Chondrocyte (in vitro differentiated cells): ENCODE measurements around the gene MGST2. TPM values are rescaled to one million over a fixed set of nuclear protein-coding genes. Genes with fewer than 3 reads are reported as not detected.

Experiments
- DNase-seq: peaks from one replicate; pipeline ENCODE4 v3.0.0; 2021; ENCODE audit warnings: mixed read lengths, low spot score
- H3K27ac Mint-ChIP-seq: one replicate; pipeline ENCODE4 v1.8.0; 2021; ENCODE audit warnings: mild to moderate bottlenecking, moderate library complexity, mixed read lengths; ENCODE audit not compliant: unreplicated experiment
- H3K27me3 Mint-ChIP-seq: 2 replicates; pipeline ENCODE4 v1.8.0; 2021; ENCODE audit warnings: low read depth, mixed read lengths
- H3K36me3 Mint-ChIP-seq: 2 replicates; pipeline ENCODE4 v1.8.0; 2021; ENCODE audit warnings: low read depth, mixed read lengths
- H3K4me1 Mint-ChIP-seq: 2 replicates; pipeline ENCODE4 v1.8.0; 2021; ENCODE audit warnings: low read depth, mild to moderate bottlenecking, mixed read lengths
- H3K4me3 Mint-ChIP-seq: one replicate; pipeline ENCODE4 v1.8.0; 2021; ENCODE audit warnings: mild to moderate bottlenecking, moderate library complexity, mixed read lengths; ENCODE audit not compliant: unreplicated experiment
- H3K9me3 Mint-ChIP-seq: 2 replicates; pipeline ENCODE4 v1.8.0; 2021; ENCODE audit warnings: low read depth, mixed read lengths
- total RNA-seq: library from RNA; stranded (reverse); gene quantifications from 3 replicates; pipeline ENCODE4 v1.2.1, GENCODE V29; 2021
- TF ChIP-seq, protein P1 (sequence below): fragments of 200-600 bp; sonication (generic); IDR thresholded peaks from 2 replicates; pipeline ENCODE4 v1.5.0; 2021; ENCODE audit warnings: antibody characterized with exemption, mild to moderate bottlenecking, moderate library complexity

Gene MGST2
- total RNA-seq, 1 donor from 2014 or later, result 23.7 TPM

DNA sequence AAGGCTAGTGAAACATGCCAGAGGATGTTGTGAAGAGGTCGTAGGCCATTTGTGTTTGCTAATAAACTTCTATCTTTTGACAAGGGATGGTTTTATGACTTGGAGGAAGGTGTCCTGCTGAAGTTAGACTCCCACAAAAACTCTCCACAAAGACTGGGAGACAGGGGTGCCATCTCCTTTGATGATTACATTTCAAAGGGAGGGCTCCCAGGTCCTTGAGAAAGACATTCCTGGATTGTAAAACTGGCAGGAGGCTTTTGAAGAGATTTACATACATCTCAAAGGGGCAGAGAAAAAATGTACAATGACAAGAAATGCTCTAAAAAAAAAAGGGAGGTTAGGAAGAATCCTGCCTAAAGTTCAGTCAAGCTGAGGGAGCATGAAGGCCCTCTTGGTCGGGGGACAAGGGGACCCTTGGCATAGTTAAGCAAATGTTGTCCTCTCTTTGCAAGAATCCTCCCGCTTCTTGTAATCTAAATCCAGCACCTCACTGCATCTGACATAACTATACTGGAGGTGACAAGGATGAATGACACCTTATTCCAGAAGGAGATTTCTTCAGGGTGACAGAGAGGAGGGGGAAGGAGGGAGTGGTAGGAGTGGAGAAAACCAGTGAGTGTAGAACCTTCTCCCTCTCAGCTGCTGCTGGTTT lies 41.1 kb upstream of the MGST2 start:
- H3K27me3 Mint-ChIP-seq, result peaks cover 4% of the 10 kb centered on the region
- no peaks in the 10 kb centered on the region for H3K4me1 Mint-ChIP-seq
- no peaks in the 10 kb centered on the region for H3K36me3 Mint-ChIP-seq
- H3K4me3 Mint-ChIP-seq, result no peak overlapping the region
- DNase-seq, result no peak
- TF ChIP-seq, protein P1, sequence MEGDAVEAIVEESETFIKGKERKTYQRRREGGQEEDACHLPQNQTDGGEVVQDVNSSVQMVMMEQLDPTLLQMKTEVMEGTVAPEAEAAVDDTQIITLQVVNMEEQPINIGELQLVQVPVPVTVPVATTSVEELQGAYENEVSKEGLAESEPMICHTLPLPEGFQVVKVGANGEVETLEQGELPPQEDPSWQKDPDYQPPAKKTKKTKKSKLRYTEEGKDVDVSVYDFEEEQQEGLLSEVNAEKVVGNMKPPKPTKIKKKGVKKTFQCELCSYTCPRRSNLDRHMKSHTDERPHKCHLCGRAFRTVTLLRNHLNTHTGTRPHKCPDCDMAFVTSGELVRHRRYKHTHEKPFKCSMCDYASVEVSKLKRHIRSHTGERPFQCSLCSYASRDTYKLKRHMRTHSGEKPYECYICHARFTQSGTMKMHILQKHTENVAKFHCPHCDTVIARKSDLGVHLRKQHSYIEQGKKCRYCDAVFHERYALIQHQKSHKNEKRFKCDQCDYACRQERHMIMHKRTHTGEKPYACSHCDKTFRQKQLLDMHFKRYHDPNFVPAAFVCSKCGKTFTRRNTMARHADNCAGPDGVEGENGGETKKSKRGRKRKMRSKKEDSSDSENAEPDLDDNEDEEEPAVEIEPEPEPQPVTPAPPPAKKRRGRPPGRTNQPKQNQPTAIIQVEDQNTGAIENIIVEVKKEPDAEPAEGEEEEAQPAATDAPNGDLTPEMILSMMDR, result no peak
- H3K27ac Mint-ChIP-seq, result no peak overlapping the region
- peaks cover 2% of the 10 kb centered on the region for H3K9me3 Mint-ChIP-seq

- Mint-ChIP-seq H3K4me1 (no peaks in the 10 kb centered on the region), H3K27me3 (peaks cover 4% of the 10 kb centered on the region), H3K9me3 (peaks cover 2% of the 10 kb centered on the region), H3K27ac (no peak overlapping the region), H3K36me3 (no peaks in the 10 kb centered on the region), H3K4me3 (no peak overlapping the region)
- TF ChIP-seq, protein P1, result no peak
- no peak for DNase-seq
These were observed 40.5 kb upstream of the MGST2 start for GRCh38 chr4:139625093-139625455.

DNA sequence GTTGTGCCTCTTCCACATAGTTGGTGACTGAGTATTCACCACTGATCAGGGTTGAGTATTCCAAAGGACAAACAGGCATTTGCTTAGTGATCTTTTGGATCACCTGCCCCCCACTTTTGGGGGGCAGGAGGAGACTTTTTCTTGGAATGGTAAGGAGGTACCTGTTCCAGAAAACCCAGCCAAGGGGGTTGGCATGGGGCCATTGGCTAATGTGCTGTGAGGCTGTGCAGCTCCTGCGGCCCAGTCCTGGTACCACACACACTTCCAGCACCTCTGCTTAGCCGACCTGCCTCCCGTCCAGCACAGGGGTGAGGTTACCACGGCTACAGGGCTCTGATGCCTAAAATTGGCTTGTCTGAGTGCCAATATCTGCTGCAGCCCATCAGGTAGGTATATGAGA lies 40.1 kb upstream of the MGST2 start:
- no peaks in the 10 kb centered on the region for H3K4me1 Mint-ChIP-seq
- H3K4me3 Mint-ChIP-seq, result no peak overlapping the region
- peaks cover 4% of the 10 kb centered on the region for H3K27me3 Mint-ChIP-seq
- DNase-seq, result no peak
- peaks cover 2% of the 10 kb centered on the region for H3K9me3 Mint-ChIP-seq
- no peak overlapping the region for H3K27ac Mint-ChIP-seq
- TF ChIP-seq, protein P1, result no peak
- no peaks in the 10 kb centered on the region for H3K36me3 Mint-ChIP-seq

DNA sequence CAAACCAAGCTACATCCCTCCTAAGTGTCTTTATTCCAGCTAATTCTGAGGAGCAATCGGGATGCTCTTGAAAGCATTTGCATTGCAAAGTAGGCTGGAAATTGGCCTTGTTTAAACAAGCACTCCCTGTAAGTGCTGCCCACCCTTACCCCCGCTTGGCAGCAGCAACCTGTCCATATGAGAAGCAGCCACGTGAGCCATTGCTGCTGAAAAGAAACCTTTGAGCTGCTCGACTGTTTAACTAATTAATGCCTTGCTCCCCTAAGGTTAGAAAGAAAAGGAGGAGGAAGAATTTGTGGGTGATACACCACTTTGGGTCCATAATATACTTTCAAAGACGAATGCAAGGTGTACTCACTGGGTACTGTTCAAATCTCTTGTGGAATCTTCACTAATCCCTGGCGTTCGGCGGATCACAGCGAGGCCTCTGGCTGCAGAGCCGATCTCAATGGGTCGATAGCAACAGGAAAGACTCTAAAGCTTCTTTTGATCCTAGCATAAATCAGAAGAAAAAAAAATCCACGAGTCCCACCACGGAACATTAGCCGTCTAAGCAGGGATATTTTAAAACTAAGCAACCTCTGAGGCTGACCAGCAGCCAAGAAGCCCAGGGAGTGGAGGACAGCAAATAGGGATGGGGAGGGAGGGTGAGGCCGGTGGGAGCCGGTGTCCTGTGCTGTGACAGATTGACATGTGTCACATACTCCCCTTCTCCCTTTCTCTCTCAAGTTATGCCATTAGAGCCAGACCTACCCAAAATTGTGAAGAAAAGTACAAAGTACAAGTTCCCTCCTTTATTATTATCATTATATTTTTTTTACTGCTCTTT lies 37.2 kb upstream of the MGST2 start:
- TF ChIP-seq, protein P1, result no peak
- no peak for DNase-seq
- H3K36me3 Mint-ChIP-seq, result peaks cover 2% of the 10 kb centered on the region
- H3K4me1 Mint-ChIP-seq, result no peaks in the 10 kb centered on the region
- peaks cover 2% of the 10 kb centered on the region for H3K9me3 Mint-ChIP-seq
- H3K27me3 Mint-ChIP-seq, result peaks cover 16% of the 10 kb centered on the region
- no peak overlapping the region for H3K4me3 Mint-ChIP-seq
- H3K27ac Mint-ChIP-seq, result no peak overlapping the region

- peaks cover 2% of the 10 kb centered on the region for H3K36me3 Mint-ChIP-seq
- peaks cover 18% of the 10 kb centered on the region for H3K27me3 Mint-ChIP-seq
- TF ChIP-seq, protein P1, result no peak
- no peak overlapping the region for H3K27ac Mint-ChIP-seq
- peaks cover 2% of the 10 kb centered on the region for H3K9me3 Mint-ChIP-seq
- H3K4me1 Mint-ChIP-seq, result peaks cover 2% of the 10 kb centered on the region
- no peak for DNase-seq
- no peak overlapping the region for H3K4me3 Mint-ChIP-seq
These were observed 36.0 kb upstream of the MGST2 start for GRCh38 chr4:139629436-139630125.
